Amniotic stem cell (primary cell): Measurements from ENCODE around the gene SETD3.
A peak's percentile ranks its signal among the peaks of the same experiment; 100 is the strongest.

Experiments
- DNase-seq: peaks from one replicate; lab custom pipeline; 2025; lab: John Stamatoyannopoulos, UW

SETD3 gene

DNA sequence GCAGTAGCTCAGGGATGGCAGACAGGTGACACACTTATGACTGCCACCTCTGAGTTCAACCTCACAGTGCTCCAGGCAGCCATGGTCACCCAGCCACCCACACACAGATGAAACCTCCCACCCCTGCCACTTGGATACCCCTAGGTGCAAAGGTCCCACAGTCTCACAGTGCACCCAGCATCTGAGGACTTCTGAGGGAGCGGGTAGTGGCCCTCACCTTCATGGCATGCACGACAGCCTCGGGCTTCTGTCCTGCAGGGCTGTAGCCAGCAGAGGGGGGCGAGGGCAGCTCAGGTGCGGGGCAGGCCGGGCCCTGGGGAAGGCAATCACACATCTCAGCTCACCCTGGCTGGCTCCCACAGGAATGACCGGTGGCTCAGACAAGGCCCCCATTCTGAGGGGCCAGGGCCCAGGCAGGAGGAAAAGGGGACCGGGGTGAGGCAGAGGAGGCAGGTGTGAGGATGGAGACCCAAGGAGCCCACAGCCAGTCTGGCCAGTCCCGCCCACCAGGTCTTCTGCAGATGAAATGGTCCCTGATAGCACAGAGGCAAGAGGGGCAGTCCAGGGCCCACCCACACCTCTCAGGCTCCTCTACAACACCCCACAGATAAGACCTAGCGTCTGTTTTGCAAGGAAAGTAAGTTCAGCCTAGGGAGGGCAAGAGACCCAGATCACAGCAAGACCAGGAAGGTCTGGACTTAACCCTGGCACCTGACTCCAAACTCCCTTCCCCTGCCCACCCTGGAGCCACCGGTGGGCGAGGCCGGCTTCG is 36.4 kb upstream of the SETD3 start:
- DNase-seq = no peak

DNA sequence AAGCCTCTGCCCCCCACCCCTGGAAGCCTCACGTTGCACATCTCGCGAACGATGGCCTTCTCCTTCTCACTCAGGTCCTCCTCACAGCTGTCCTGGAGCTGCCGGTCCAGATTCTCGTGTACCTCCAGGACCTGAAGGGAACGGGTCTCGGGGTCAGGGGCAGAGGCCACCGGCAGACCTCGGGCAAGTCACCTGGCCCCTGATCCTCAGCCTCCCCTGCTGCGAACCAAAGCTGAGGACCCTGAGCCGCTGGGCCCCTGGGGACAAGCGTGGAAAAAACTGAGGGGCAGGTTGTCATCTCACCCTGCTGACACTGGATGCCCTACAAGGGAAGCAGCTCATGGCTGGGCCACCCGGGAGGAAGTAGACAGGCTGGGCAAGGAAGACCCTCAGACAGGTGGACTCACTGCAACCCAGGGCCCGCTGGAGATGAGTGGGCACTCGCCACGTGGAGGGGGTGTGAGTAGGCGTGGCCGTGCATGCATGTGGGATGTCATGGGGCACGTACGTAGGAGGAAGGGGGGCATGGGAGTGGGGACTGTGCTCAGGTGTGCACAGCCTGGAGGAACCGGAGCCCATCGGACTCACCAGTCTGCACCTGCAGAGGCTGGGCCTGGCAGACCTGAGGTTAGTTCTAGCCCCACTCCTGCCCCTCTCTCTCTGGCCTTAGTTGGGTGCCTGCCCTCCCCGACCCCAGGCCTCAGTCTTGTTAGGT is 35.7 kb upstream of the SETD3 start:
- DNase-seq = no peak

DNA sequence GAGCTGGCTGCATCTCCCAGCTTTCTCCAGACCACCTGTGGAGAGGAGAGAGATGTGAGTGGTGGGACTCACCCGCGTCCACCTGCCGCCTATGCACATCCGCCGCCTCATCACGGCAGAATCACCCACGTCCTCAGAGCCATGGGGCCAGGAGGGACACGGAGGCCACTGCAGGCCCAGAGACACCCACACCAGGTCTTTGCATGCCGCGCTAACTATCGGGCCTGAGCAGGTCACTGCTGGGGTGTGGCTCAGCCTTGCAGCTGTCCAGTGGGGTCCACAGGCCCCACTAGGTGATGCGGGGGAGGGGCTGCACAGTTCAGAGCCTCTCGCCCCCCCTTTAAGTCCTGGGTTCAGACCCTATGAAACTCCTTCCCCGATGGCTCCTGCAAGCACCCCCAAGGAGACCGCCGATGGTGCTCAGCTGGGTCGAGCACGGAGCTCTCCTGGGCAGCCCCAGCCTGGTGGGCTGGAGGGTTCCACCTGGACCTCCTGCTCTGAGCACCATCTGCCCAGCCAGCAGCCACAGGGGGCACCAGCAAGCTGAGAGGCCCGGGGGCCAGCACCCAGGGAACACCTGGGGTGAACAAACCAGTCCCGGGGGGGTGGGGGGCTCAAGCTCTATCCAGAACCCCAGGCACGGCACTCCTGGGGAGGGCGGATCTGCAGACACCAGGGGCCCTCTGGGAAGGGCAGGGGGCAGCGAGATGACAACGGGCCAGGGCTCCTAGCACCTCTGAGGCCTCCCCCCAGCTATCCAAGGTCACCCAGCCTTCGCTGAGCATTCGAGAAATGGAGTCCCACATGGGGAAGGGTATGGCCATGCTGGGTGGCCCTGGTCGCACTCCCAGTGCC is 34.9 kb upstream of the SETD3 start:
- DNase-seq = no peak

DNA sequence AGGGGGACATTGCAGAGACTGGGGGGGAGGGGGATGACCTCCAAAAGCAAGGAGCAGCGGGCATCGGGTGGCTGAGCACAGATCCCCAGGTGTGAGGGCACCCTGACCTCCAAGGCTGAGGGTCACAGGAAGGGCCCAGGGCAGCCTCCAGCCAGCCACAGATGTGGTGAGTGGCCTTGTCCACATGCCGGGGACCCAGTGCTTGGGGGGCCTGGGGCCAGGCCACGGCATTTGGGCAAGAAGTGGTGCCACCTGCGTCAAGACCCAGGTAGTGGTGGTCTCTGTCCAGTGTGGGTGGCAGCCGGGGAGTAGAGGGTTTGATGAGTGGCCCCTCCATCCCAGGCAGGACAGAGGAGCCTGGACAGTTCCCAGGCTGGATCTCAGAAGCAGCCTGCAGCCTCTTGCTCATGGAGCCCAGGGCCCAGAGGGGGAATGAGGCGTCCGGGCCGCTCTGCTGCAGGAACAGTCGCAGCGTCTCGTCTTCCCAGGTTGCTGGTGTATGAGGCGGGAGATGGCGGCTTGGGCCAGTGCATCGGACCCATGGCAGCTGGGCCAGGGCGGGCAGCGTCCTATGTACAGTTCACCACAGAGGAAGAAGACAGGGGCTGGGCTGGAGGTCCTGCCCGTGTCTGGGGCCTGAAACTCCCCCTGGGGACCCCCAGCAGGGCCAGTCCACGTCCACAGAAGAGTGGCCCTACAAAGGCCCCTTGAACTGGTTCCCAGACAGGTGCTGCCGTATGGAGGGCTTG is 34.1 kb upstream of the SETD3 start:
- DNase-seq = no peak

DNA sequence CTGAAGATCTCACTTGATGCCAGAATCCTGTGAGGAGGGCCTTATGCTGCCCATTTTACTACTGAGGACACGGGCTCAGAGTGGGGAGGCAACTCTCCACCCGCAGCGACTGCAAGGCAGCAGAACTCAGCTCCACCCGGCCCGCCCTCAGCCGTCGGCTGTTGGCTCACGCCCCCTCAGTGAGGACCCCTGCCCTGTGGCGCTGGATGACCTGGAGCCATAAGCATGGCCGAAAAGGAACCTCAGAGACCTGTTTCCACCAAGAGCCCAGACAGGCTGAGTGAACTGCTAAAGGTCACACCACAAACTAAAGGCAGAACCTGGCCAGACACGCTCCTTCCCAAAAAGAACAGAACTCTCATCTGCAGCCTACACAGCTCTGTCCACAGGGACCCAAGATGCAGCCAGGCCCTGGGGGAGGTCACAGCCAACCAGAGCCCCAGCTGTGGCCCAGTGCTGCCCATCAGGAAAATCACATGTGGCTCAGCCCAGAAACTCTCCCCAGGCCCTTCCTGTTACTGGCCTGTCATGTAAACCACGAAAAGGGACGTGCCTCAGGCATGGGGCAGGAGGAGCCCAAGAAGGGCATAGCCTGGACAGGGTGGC is 33.4 kb upstream of the SETD3 start:
- DNase-seq = no peak

DNA sequence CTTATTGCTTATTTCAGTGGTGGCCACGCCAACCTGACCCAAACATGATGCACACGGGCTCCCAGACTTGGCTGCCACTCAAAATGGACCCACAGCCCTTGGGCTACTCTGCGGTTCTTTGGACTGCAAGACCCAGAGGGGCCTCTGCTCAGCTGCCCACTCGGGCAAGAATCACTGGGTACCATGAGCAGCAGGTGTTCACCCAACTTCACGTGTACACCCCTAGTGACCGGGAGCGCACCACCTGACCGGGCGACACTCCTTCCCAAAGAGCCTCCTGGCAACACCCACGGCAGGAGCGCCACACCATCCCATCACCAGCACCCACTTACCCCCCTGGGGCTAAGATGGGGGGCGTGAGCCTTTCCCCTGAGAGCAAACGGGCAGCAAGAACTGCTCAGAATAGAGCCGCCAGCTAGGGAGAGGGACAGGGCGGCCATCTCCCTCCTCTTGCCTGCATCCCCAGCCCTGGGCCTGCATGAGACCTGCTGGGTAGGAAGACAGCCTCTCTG is 32.6 kb upstream of the SETD3 start:
- DNase-seq = no peak

DNA sequence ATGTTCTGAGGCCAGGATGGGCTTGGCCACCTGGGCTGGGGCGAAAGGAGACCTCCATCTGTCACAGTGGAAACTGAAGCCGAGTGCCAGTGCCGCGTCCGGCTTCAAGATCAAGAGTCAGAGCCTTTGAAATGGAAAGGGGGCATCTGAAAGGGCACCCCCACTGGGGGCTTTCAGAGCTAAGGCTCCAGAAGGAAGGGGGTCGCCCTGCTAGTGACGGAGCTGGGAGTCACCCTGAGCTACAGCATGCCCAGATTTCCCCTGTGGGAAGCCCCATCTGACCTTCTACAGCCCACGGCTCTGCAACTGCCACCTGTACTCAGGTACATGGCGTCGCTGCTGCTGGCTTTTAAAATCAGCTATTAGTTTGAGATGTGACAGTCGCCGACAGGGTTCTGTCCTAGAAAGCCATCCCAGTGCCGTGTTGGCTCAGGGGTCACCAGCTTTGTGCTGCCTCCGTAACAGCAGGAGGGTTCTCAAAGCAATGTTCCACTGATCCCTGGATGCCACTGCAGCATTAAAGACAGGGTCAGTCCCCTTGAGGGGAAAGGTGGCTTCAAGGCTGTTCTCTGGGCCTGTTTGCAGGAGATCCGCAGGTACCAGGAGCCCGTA is 32.0 kb upstream of the SETD3 start:
- no peak for DNase-seq

DNA sequence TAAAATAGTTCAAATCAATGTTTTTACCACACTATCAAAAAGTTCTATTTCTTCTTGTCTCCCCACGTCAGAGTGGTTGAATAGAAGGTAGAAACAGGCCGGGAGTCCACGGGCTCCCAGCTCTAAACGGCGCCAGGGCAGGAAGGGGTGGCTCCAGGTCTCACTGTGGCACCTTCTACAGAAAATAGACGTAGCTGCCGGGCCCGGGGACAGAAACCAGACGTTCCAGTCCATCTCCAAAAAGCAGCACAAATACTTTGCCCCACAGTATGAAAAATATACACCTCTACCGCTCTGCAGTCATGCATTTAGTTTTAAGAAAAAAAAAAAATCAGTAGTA is 31.4 kb upstream of the SETD3 start:
- DNase-seq = no peak

DNA sequence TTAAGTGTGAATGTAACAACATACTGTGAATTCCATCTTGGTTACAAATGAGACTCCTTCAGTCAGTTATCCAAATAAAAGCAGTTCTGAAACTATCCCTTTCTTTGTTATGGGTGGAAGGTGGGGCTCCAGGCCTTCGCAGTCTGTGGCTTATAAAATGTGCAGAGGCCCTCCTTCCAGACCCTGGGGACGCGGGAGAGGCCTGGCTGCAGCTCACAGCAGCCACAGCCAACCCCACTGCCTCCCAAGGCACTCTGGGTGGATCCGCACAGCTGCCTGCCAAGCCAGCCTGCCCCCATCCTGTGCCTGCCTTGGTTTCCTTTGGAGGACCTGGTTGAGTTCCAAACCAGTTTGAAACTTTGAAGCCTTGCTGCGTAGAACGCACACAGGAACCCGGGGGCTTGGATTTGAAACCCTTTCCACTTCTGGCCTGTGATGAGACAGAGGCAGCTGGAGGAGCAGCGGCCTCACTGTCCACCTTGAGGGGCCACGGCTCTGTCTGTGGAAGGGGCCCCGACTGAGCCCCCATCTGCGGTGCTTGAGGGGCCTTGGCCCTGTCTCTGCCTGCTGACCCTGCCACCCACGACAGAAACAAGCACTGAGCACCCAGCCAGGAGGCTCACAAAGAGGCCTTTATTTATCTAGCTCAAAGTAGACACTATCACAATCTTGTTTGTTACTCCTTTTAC is 30.9 kb upstream of the SETD3 start:
- peak; percentile 2 for DNase-seq

DNA sequence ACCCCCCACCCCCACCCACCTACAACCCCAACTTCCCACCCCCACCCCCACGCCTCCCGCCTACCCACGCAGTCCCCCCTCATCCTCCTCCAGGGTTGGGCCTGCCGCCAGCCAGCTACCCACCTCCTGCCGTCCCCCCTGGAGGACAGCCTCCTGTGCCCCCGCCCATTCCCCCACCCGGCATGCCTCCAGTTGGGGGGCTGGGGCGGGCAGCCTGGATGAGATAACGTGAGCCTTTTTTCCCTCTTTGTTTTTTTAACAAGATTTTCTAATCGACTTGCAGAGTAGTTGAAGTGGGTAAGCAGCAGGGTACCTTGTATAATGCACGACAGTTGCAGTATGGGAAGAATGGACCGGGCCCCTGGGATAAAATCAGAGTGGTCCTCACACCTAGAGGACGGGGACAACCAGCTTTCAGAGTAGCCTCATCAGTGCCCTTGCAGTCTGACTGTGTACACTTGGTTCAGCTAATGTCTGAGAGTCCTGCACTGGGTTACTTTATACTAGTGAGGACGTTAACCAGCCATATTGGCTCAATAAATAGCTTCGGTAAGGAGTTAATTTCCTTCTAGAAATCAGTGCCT is 30.0 kb upstream of the SETD3 start:
- DNase-seq = no peak

DNA sequence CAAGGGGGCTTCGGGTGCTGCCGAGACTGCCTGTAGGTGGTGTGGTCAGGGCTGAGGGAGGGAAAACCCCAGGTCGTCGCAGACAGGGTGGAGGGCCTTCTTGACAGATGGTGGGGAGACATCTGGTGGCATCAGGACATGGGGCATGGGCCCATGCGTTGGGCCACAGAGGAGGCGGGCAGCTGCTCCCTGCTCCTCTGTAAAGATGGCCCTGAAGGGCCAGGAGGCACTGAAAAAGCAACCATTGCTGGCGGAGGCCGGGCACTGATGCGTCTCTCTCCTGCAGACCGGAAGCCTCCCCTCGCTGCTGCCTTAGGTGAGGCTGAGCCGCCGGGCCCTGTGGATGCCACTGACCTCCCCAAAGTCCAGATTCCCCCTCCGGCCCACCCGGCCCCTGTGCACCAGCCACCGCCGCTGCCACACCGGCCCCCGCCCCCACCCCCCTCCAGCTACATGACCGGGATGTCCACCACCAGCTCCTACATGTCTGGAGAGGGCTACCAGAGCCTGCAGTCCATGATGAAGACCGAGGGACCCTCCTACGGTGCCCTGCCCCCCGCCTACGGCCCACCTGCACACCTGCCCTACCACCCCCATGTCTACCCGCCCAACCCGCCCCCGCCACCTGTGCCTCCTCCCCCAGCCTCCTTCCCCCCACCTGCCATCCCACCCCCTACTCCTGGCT is 29.4 kb upstream of the SETD3 start:
- DNase-seq = no peak

DNA sequence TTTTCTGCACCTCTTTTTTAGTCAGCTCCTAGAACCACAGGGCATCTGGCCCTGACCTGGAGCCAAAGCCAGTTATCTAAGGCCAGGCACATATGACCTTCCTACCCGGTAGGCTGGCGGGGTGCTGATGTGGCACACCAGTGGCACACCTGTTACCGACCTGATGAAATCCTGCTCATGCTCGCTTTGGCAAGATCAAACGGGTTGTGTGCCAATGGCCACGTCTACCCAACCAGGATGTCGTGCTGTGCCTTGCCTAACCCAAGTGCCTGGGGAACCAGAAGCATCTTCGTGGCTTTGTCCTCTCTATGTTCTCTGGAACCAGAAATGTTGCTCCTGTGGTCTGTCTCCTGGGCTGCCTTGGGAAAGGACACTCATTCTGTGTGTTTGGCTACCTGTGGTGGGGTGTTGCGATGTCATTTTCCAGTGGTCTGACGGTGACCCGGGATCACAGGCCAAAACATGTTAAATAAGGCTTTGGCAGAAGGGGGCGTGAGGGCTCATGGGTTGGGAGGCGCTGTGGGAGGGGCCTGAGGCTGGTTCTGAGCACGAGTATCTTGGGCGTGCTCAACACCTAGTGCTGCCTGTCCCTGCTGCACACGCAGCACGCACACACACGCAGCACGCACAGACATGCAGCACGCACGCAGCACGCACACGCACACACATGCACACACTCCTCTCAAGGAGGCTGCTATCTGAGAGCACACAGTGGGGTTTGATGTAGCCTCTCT is 28.4 kb upstream of the SETD3 start:
- DNase-seq = no peak

DNA sequence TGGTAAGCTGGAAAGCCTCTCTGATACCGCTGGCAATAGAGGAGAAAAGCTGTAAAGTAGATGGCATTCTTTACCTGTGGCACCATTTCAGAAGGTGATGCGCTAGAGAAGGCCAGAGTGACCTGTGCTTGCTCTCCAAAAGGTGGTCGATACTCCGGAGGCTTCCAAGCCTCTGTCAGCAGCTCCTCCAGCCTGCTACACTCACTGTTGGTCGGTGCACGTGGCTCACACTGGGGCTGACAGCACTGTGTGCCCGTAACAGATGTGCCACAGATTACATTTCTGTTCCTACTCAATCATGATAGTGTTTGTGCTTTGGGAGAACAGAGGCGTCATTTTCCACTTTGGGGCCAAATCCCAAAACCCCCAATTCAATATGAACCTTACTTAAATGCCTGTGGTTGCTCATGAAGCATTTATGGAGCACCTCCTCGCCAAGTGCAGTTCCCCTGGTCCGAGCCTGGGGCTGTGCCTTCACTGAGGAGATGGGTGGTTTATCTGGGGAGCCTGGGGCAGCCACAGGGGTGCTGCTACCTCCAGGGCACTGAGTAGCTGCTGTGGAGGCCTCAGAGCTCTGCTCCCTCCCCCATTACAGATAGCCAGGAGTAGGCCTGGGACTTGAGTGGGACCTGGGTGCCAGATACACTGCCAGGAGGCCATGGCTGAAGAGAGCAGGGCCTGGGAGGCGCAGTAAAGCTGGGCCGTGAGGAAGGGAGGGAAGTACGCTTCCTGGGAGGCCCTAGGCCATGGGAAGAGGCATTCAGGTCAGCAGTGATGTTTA is 27.4 kb upstream of the SETD3 start:
- DNase-seq = no peak

DNA sequence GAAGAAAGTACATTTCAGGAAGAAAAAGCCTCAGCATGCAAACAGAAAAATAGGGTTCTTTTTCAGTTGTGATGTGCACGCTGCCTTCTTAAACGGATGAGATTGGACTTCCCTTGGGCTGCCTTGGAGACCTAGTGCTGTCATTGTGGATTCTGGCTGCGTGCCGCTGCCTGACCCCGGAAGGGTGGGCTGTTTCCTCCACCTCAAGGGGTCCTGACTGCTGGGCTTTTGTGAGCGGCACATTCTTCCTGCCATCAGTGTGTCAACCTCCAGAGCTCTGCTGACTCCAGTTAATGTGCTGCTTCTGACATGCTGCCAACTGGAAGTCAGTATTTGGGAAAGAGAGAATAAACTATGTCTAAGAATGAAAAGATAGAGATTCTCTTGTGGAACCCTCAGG is 25.6 kb upstream of the SETD3 start:
- no peak for DNase-seq

DNA sequence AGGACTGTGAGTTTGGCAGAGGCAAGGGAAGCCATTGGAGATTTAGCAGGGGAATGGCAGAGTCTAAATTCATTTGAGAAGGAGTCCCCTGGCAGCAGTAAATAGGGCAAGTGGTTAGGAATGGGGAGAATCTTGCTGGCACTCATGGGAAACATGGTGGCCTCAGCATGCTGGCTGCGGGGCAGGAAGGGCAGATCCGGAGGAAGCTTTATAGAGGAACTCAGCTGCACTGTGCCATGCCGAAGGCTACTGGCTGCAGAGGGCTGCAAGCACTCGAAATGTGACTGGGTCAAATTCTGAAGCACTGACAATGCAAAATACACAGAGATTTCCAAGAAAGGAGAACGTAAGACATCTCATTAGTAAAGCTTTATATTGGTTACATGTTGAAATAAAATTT is 24.4 kb upstream of the SETD3 start:
- no peak for DNase-seq

DNA sequence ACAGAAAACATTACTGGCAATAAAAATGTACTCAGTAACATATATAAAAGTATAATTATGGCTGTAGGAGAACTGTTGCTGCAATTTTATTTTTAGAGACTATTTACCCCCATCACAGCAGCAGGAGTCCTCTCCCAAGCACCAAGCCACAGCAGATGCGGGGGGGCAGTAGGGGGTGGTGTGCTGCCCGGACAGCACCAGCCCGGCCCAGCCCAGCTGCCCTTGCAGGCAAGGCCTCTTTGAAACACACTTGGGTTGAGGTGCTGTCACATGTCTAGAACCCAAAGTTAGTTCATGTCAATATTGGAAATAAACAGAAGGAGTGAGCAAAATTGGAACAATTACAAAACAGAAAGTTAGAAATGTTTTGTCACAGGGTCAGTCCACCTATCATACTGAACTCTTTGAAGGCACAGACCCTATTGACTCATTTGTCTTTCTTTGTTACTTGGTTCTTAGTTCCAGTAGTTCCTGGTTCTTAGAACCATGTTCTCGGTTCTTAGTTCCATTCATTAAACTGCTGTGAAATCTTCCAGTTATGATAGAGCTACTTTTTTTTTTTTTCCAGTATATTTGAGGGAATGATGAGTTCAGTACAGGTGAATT is 23.3 kb upstream of the SETD3 start:
- no peak for DNase-seq

DNA sequence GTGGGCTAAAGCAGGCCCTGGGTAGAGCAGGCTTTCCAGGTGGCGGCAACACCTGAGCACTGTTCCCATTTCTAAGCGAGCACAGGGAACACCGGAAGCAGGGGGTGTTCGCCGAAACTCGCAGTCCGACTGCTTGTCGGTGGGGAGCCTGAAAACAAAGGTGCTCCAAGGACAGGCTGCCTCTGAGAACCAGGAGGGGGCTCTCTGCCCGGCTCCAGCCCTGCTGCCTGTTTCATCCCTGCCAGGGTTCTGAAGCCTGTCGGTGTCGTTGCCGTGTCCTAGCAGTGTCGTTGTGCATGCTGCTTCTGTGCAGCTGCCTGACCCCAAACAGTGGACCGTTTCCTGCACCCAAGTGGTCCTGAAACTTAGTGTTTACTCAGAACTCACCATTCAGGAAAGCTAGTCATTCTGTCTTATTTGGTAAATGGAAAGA is 22.3 kb upstream of the SETD3 start:
- no peak for DNase-seq

DNA sequence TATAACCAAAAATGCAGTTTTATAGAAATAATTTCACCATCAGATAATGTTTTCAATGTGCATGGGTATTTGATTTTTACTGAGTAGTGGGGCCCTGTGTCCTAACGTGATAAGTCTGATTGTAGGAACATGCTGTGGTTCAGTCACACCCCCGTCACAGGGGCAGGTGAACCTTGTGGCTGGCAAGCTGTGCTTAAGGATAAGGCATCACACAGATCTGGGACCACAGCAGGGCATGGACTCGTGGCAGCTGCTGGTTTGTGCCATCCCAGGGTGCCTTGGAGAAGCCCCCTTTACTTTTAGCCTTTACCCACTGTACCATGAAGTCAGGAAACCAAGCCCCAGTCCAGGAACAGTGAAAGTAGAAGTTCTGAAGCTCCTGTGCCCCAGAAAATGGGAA is 17.2 kb upstream of the SETD3 start:
- no peak for DNase-seq
